ENCODE results near the gene TMCO1.

Gene TMCO1

GRCh38 chr1:165695031-165695430 lies 73.6 kb downstream of the TMCO1 start:
- H3K4ac ChIP-seq (ENCODE audit: low read length): no peak overlapping the region
- no CpG with 5 or more reads among the region's 7 CpGs for WGBS, 2 donors (ENCODE audit: extremely low coverage in 2 of 2, insufficient read length in 2 of 2, insufficient replicate concordance in 1 of 2)
- no peaks in the 10 kb centered on the region for H3K79me1 ChIP-seq (ENCODE audit: low read depth, low read length)
- no peaks in the 10 kb centered on the region for H3K4me1 ChIP-seq (ENCODE audit: control insufficient read depth in 2 of 2, insufficient read depth in 1 of 2, low read depth in 1 of 2, low read length in 2 of 2)
- no peak overlapping the region for H4K8ac ChIP-seq (ENCODE audit: low read depth, low read length)
- peaks cover 4 to 12% of the 10 kb centered on the region in 2 donors for H3K9me3 ChIP-seq (replicated peaks in 1 of 2; ENCODE audit: control insufficient read depth in 2 of 2, insufficient read depth in 1 of 2, low read depth in 1 of 2, low read length in 2 of 2)
- H3K4me2 ChIP-seq (ENCODE audit: insufficient read depth, low read length, poor library complexity, severe bottlenecking): no peak overlapping the region
- H3K9ac ChIP-seq (ENCODE audit: low read depth, low read length, poor library complexity): no peak overlapping the region
- no peak for DNase-seq (ENCODE audit: low spot score)
- no peaks in the 10 kb centered on the region for H3K27me3 ChIP-seq (ENCODE audit: control insufficient read depth in 3 of 3, insufficient read depth in 3 of 3, low read depth in 1 of 3, low read length in 3 of 3)
- no peak overlapping the region for H3K23ac ChIP-seq (ENCODE audit: low read depth, low read length, poor library complexity)
- no peak overlapping the region for H3K14ac ChIP-seq (ENCODE audit: low read length)
- no peak overlapping the region for H2BK120ac ChIP-seq (ENCODE audit: low read depth, low read length)
- no peak overlapping the region for H3K4me3 ChIP-seq (ENCODE audit: low read length in 2 of 2)
- no peak overlapping the region for H2AFZ ChIP-seq (ENCODE audit: low read length)
- peaks cover 0 to 17% of the 10 kb centered on the region in 2 donors for H3K36me3 ChIP-seq (replicated peaks in 1 of 2; ENCODE audit: control insufficient read depth in 2 of 2, insufficient read depth in 2 of 2, low read length in 2 of 2)
- no peak overlapping the region for H2BK15ac ChIP-seq (ENCODE audit: low read length)
- H4K91ac ChIP-seq (ENCODE audit: low read depth, low read length, poor library complexity): no peak overlapping the region
- no peak overlapping the region for H2BK12ac ChIP-seq (ENCODE audit: low read length)
- H2BK5ac ChIP-seq (ENCODE audit: low read length): no peak overlapping the region
- H3K27ac ChIP-seq (replicated peaks; ENCODE audit: low read length): no peak overlapping the region
- no peak overlapping the region for H2AK5ac ChIP-seq (ENCODE audit: low read depth, low read length)
- H3K18ac ChIP-seq (ENCODE audit: low read length): no peak overlapping the region

- Histone ChIP-seq H3K79me1 (ENCODE audit: low read depth, low read length) (no peaks in the 10 kb centered on the region), H3K4ac (ENCODE audit: low read length) (no peak overlapping the region), H3K4me2 (ENCODE audit: insufficient read depth, low read length, poor library complexity, severe bottlenecking) (no peak overlapping the region), H3K9me3 (replicated peaks in 1 of 2; ENCODE audit: control insufficient read depth in 2 of 2, insufficient read depth in 1 of 2, low read depth in 1 of 2, low read length in 2 of 2) (peaks cover 4 to 15% of the 10 kb centered on the region in 2 donors), H3K27ac (replicated peaks; ENCODE audit: low read length) (no peak overlapping the region), H3K23ac (ENCODE audit: low read depth, low read length, poor library complexity) (no peak overlapping the region), H2AFZ (ENCODE audit: low read length) (no peak overlapping the region), H2AK5ac (ENCODE audit: low read depth, low read length) (no peak overlapping the region), H3K18ac (ENCODE audit: low read length) (no peak overlapping the region), H3K4me1 (ENCODE audit: control insufficient read depth in 2 of 2, insufficient read depth in 1 of 2, low read depth in 1 of 2, low read length in 2 of 2) (no peaks in the 10 kb centered on the region), H4K91ac (ENCODE audit: low read depth, low read length, poor library complexity) (no peak overlapping the region), H2BK12ac (ENCODE audit: low read length) (no peak overlapping the region), H3K36me3 (replicated peaks in 1 of 2; ENCODE audit: control insufficient read depth in 2 of 2, insufficient read depth in 2 of 2, low read length in 2 of 2) (peaks cover 5 to 58% of the 10 kb centered on the region in 2 donors), H3K14ac (ENCODE audit: low read length) (no peak overlapping the region), H3K27me3 (ENCODE audit: control insufficient read depth in 3 of 3, insufficient read depth in 3 of 3, low read depth in 1 of 3, low read length in 3 of 3) (no peaks in the 10 kb centered on the region), H3K9ac (ENCODE audit: low read depth, low read length, poor library complexity) (no peak overlapping the region), H2BK15ac (ENCODE audit: low read length) (no peak overlapping the region), H2BK5ac (ENCODE audit: low read length) (no peak overlapping the region), H3K4me3 (ENCODE audit: low read length in 2 of 2) (no peak overlapping the region), H4K8ac (ENCODE audit: low read depth, low read length) (no peak overlapping the region), H2BK120ac (ENCODE audit: low read depth, low read length) (no peak overlapping the region)
- no peak for DNase-seq (ENCODE audit: low spot score)
- WGBS, 2 donors (ENCODE audit: extremely low coverage in 2 of 2, insufficient read length in 2 of 2, insufficient replicate concordance in 1 of 2): no CpG with 5 or more reads among the region's 5 CpGs
Measured at GRCh38 chr1:165688046-165688445, 80.6 kb downstream of the TMCO1 start.

GRCh38 chr1:165686971-165687433 lies 81.7 kb downstream of the TMCO1 start:
- WGBS, 2 donors (ENCODE audit: extremely low coverage in 2 of 2, insufficient read length in 2 of 2, insufficient replicate concordance in 1 of 2): no CpG with 5 or more reads among the region's 2 CpGs
- no peak overlapping the region for H3K23ac ChIP-seq (ENCODE audit: low read depth, low read length, poor library complexity)
- no peak overlapping the region for H4K8ac ChIP-seq (ENCODE audit: low read depth, low read length)
- H3K9me3 ChIP-seq (replicated peaks in 1 of 2; ENCODE audit: control insufficient read depth in 2 of 2, insufficient read depth in 1 of 2, low read depth in 1 of 2, low read length in 2 of 2): peaks cover 4 to 15% of the 10 kb centered on the region in 2 donors
- H4K91ac ChIP-seq (ENCODE audit: low read depth, low read length, poor library complexity): no peak overlapping the region
- no peak overlapping the region for H2BK15ac ChIP-seq (ENCODE audit: low read length)
- no peak for DNase-seq (ENCODE audit: low spot score)
- no peak overlapping the region for H3K18ac ChIP-seq (ENCODE audit: low read length)
- no peak overlapping the region for H3K27ac ChIP-seq (replicated peaks; ENCODE audit: low read length)
- no peak overlapping the region for H2BK5ac ChIP-seq (ENCODE audit: low read length)
- H3K36me3 ChIP-seq (replicated peaks in 1 of 2; ENCODE audit: control insufficient read depth in 2 of 2, insufficient read depth in 2 of 2, low read length in 2 of 2): peaks cover 9 to 68% of the 10 kb centered on the region in 2 donors
- no peaks in the 10 kb centered on the region for H3K4me1 ChIP-seq (ENCODE audit: control insufficient read depth in 2 of 2, insufficient read depth in 1 of 2, low read depth in 1 of 2, low read length in 2 of 2)
- H2BK120ac ChIP-seq (ENCODE audit: low read depth, low read length): no peak overlapping the region
- no peak overlapping the region for H3K4ac ChIP-seq (ENCODE audit: low read length)
- H3K14ac ChIP-seq (ENCODE audit: low read length): no peak overlapping the region
- no peak overlapping the region for H2AK5ac ChIP-seq (ENCODE audit: low read depth, low read length)
- no peak overlapping the region for H3K4me3 ChIP-seq (ENCODE audit: low read length in 2 of 2)
- no peaks in the 10 kb centered on the region for H3K27me3 ChIP-seq (ENCODE audit: control insufficient read depth in 3 of 3, insufficient read depth in 3 of 3, low read depth in 1 of 3, low read length in 3 of 3)
- H3K9ac ChIP-seq (ENCODE audit: low read depth, low read length, poor library complexity): no peak overlapping the region
- peaks cover 2% of the 10 kb centered on the region for H3K79me1 ChIP-seq (ENCODE audit: low read depth, low read length)
- H2AFZ ChIP-seq (ENCODE audit: low read length): no peak overlapping the region
- no peak overlapping the region for H3K4me2 ChIP-seq (ENCODE audit: insufficient read depth, low read length, poor library complexity, severe bottlenecking)
- no peak overlapping the region for H2BK12ac ChIP-seq (ENCODE audit: low read length)

DNA sequence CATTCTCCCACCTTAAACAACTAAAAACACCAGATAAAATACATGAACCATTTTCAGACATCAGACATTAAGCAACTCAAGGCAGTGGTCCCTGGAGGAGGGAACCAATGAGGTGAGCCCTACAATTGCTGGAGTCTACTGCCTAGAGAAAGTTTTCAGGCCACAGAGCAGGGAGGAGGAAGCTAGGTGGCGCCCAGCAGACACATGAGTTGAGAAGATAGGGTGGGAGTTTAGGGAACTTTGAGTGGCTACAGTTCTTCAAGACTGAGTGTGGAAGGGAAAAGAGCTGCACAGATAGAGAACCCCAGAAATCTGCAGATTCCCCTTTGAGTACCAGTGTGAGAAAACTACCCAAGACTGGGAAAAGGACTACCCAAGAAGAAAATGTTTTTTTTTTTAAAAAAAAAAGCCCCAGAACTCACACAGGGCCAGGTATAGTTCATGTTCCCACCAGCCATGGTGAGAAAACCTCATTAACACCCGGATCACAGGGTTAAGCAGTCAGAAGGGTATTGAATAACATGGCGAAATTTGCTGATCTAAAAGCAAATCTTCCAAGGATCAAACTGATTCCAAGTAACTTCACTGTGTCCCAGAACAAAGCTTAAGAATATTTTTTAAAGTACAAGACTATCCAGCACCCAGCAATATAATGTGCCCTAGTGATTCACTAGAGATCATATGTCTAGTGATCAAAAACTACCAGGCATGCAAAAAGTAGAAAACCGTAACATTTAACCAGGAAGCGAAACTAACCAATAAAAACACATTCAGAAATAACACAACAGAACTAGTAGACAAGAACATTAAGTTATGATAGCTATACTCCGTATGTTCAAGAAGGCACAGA lies 82.3 kb downstream of the TMCO1 start:
- Histone ChIP-seq H3K4me3 (ENCODE audit: low read length in 2 of 2) (no peak overlapping the region), H2BK5ac (ENCODE audit: low read length) (no peak overlapping the region), H2AK5ac (ENCODE audit: low read depth, low read length) (no peak overlapping the region), H3K27me3 (ENCODE audit: control insufficient read depth in 3 of 3, insufficient read depth in 3 of 3, low read depth in 1 of 3, low read length in 3 of 3) (no peaks in the 10 kb centered on the region), H3K4ac (ENCODE audit: low read length) (no peak overlapping the region), H2AFZ (ENCODE audit: low read length) (no peak overlapping the region), H4K8ac (ENCODE audit: low read depth, low read length) (no peak overlapping the region), H3K9ac (ENCODE audit: low read depth, low read length, poor library complexity) (no peak overlapping the region), H3K79me1 (ENCODE audit: low read depth, low read length) (peaks cover 2% of the 10 kb centered on the region), H4K91ac (ENCODE audit: low read depth, low read length, poor library complexity) (no peak overlapping the region), H2BK15ac (ENCODE audit: low read length) (no peak overlapping the region), H3K14ac (ENCODE audit: low read length) (no peak overlapping the region), H3K27ac (replicated peaks; ENCODE audit: low read length) (no peak overlapping the region), H3K23ac (ENCODE audit: low read depth, low read length, poor library complexity) (no peak overlapping the region), H3K36me3 (replicated peaks in 1 of 2; ENCODE audit: control insufficient read depth in 2 of 2, insufficient read depth in 2 of 2, low read length in 2 of 2) (peaks cover 11 to 75% of the 10 kb centered on the region in 2 donors), H3K4me1 (ENCODE audit: control insufficient read depth in 2 of 2, insufficient read depth in 1 of 2, low read depth in 1 of 2, low read length in 2 of 2) (no peaks in the 10 kb centered on the region), H3K18ac (ENCODE audit: low read length) (no peak overlapping the region), H3K9me3 (replicated peaks in 1 of 2; ENCODE audit: control insufficient read depth in 2 of 2, insufficient read depth in 1 of 2, low read depth in 1 of 2, low read length in 2 of 2) (peaks cover 4 to 15% of the 10 kb centered on the region in 2 donors), H2BK120ac (ENCODE audit: low read depth, low read length) (no peak overlapping the region), H3K4me2 (ENCODE audit: insufficient read depth, low read length, poor library complexity, severe bottlenecking) (no peak overlapping the region), H2BK12ac (ENCODE audit: low read length) (no peak overlapping the region)
- no CpG with 5 or more reads among the region's 6 CpGs for WGBS, 2 donors (ENCODE audit: extremely low coverage in 2 of 2, insufficient read length in 2 of 2, insufficient replicate concordance in 1 of 2)
- DNase-seq (ENCODE audit: low spot score): no peak

Measured in neuronal stem cell (in vitro differentiated cells).